PC-3 (cell line): ENCODE data around the gene TDRD5. TPM values are rescaled to one million over a fixed set of nuclear protein-coding genes. Genes with fewer than 3 reads are reported as not detected.

ENCODE experiments used
- ATAC-seq: fragments of 200-7000 bp; cut with Tn5 transposase; 2 replicates; pipeline ENCODE4 v1.9.1; 2020; ENCODE audit warnings: mild to moderate bottlenecking, moderate library complexity
- BruUV-seq: library from RNA; stranded (reverse); fragments of 400-500 nt; replicated peaks from 2 replicates; lab custom pipeline; 2021; lab: Mats Ljungman, UMichigan
- CTCF ChIA-PET: fragments of 300-600 bp; sonication (Branson Sonifier 250); formaldehyde crosslinking; loops from one replicate; lab custom pipeline; 2022; ENCODE audit warnings: antibody characterized with exemption; lab: Charles Lee
- POLR2A ChIA-PET: fragments of 300-600 bp; sonication (Branson Sonifier 250); formaldehyde crosslinking; loops from one replicate; lab custom pipeline; 2022; ENCODE audit warnings: antibody characterized with exemption; ENCODE audit not compliant: unreplicated experiment; lab: Charles Lee
- DNase-seq: peaks from one replicate; pipeline ENCODE4 v3.0.0-alpha.2; 2015
- H2AFZ ChIP-seq: fragments of 300-600 bp; sonication (generic); 2 replicates; pipeline ENCODE4 v1.6.0; 2016; ENCODE audit warnings: antibody characterized with exemption, low read length
- H3F3A ChIP-seq: fragments of 300-600 bp; sonication (generic); one replicate; pipeline ENCODE4 v1.6.0; 2017; ENCODE audit warnings: antibody characterized with exemption, low read length, control low read depth, mild to moderate bottlenecking; ENCODE audit not compliant: unreplicated experiment
- H3K27ac ChIP-seq: fragments of 300-600 bp; sonication (generic); 2 replicates; pipeline ENCODE4 v1.5.1; 2016; ENCODE audit warnings: mild to moderate bottlenecking, low read length
- H3K27me3 ChIP-seq: fragments of 300-600 bp; sonication (generic); 2 replicates; pipeline ENCODE4 v1.6.1; 2016; ENCODE audit warnings: low read length, mixed read lengths
- H3K36me3 ChIP-seq: fragments of 300-600 bp; sonication (generic); 2 replicates; pipeline ENCODE4 v1.6.1; 2016; ENCODE audit warnings: low read depth, mixed run types, low read length, mixed read lengths
- H3K4me1 ChIP-seq: fragments of 300-600 bp; sonication (generic); 2 replicates; pipeline ENCODE4 v1.5.1; 2016; ENCODE audit warnings: low read length; ENCODE audit not compliant: insufficient read depth
- H3K4me2 ChIP-seq: fragments of 300-600 bp; sonication (generic); 2 replicates; pipeline ENCODE4 v1.6.0; 2016; ENCODE audit warnings: low read length
- H3K4me3 ChIP-seq: fragments of 300-600 bp; sonication (generic); 2 replicates; pipeline ENCODE4 v1.5.1; 2016; ENCODE audit warnings: mild to moderate bottlenecking, low read length, mixed read lengths
- H3K79me2 ChIP-seq: fragments of 300-600 bp; sonication (generic); 2 replicates; pipeline ENCODE4 v1.6.1; 2017; ENCODE audit warnings: low read length, mixed read lengths
- H3K9ac ChIP-seq: fragments of 300-600 bp; sonication (generic); 2 replicates; pipeline ENCODE4 v1.6.0; 2016; ENCODE audit warnings: mild to moderate bottlenecking, low read length
- H3K9me2 ChIP-seq: fragments of 300-600 bp; sonication (generic); replicated peaks from 2 replicates; pipeline ENCODE4 v1.6.1; 2016; ENCODE audit warnings: mixed run types, low read length, mixed read lengths
- H3K9me3 ChIP-seq: fragments of 300-600 bp; sonication (generic); 2 replicates; pipeline ENCODE4 v1.6.1; 2016; ENCODE audit warnings: low read length, mixed read lengths
- H4K20me1 ChIP-seq: fragments of 300-600 bp; sonication (generic); 2 replicates; pipeline ENCODE4 v1.6.1; 2016; ENCODE audit warnings: low read length, mixed read lengths
- CTCF ChIP-seq: fragments of 300-600 bp; sonication (generic); conservative IDR thresholded peaks from 2 replicates; pipeline ENCODE4 v1.5.1; 2017; ENCODE audit warnings: antibody characterized with exemption, low read depth, mild to moderate bottlenecking, low read length
- EZH2 ChIP-seq: fragments of 300-600 bp; sonication (generic); IDR thresholded peaks from one replicate; pipeline ENCODE4 v1.6.1; 2017; ENCODE audit warnings: antibody characterized with exemption, mild to moderate bottlenecking, low read length; ENCODE audit not compliant: unreplicated experiment
- EZH2phosphoT487 ChIP-seq: fragments of 300-600 bp; sonication (generic); IDR thresholded peaks from 2 replicates; pipeline ENCODE4 v1.6.1; 2018; ENCODE audit warnings: mild to moderate bottlenecking, antibody characterized with exemption, low read length, borderline replicate concordance
- intact Hi-C: fragments of 100-400 bp; cut with micrococcal nuclease; formaldehyde crosslinking; loops from 2 replicates; pipeline ENCODE4 v1.9.0; 2023
- total RNA-seq: library from RNA; depleted of rRNA; stranded (reverse); fragments of >200 nt; gene quantifications from 2 replicates; pipeline ENCODE4 v1.2.3, GENCODE V29; 2014

The TDRD5 gene
- total RNA-seq, 1 experiment from 2014 or later = not detected

GRCh38 chr1:179612361-179612760 lies 20.7 kb downstream of the TDRD5 start:
- H3K4me2 ChIP-seq = no peak overlapping the region
- H3K36me3 ChIP-seq = no peaks in the 10 kb centered on the region
- no peaks in the 10 kb centered on the region for H3K9me2 ChIP-seq
- H3K9me3 ChIP-seq = no peaks in the 10 kb centered on the region
- ChIA-PET CTCF (interaction anchor here (0.6 kb wide), 1 partner anchor 203 kb away, joined by 3 read pairs; no protein-coding TSS in a partner anchor), POLR2A (no interaction called here)
- no peak overlapping the region for H3K9ac ChIP-seq
- H3F3A ChIP-seq = no peaks in the 10 kb centered on the region
- TF ChIP-seq EZH2 (no peak), CTCF (no peak), EZH2phosphoT487 (no peak)
- intact Hi-C loops = no loop called here
- no peaks in the 10 kb centered on the region for H3K79me2 ChIP-seq
- ATAC-seq (no peak), DNase-seq (no peak)
- no peaks in the 10 kb centered on the region for H3K4me1 ChIP-seq
- H4K20me1 ChIP-seq = no peaks in the 10 kb centered on the region
- H3K27me3 ChIP-seq = peaks cover 16% of the 10 kb centered on the region
- H3K27ac ChIP-seq = no peak overlapping the region
- H3K4me3 ChIP-seq = no peak overlapping the region
- no peak overlapping the region for H2AFZ ChIP-seq
- no TSS peak for BruUV-seq

- H3K9ac ChIP-seq = no peak overlapping the region
- H4K20me1 ChIP-seq = no peaks in the 10 kb centered on the region
- H3K9me3 ChIP-seq = no peaks in the 10 kb centered on the region
- no peak overlapping the region for H3K4me2 ChIP-seq
- no peaks in the 10 kb centered on the region for H3K4me1 ChIP-seq
- no peaks in the 10 kb centered on the region for H3K9me2 ChIP-seq
- H3K79me2 ChIP-seq = no peaks in the 10 kb centered on the region
- H3K36me3 ChIP-seq = no peaks in the 10 kb centered on the region
- no TSS peak for BruUV-seq
- TF ChIP-seq EZH2 = no peak
- TF ChIP-seq CTCF = no peak
- no peak for TF ChIP-seq EZH2phosphoT487
- DNase-seq (no peak), ATAC-seq (no peak)
- no peak overlapping the region for H2AFZ ChIP-seq
- no peaks in the 10 kb centered on the region for H3F3A ChIP-seq
- POLR2A ChIA-PET = no interaction called here
- H3K4me3 ChIP-seq = no peak overlapping the region
- H3K27me3 ChIP-seq = peaks cover 26% of the 10 kb centered on the region
- CTCF ChIA-PET = no interaction called here
- no peak overlapping the region for H3K27ac ChIP-seq
- intact Hi-C loops = no loop called here
Measured at GRCh38 chr1:179630719-179631118, 39.1 kb downstream of the TDRD5 start.

GRCh38 chr1:179632868-179633267 lies 41.2 kb downstream of the TDRD5 start:
- CTCF ChIA-PET = no interaction called here

More at GRCh38 chr1:179632868-179633267, 41.2 kb downstream of the TDRD5 start:
- intact Hi-C loops = no loop called here
- H3K36me3 ChIP-seq = no peaks in the 10 kb centered on the region
- H3K4me1 ChIP-seq = no peaks in the 10 kb centered on the region
- peaks cover 26% of the 10 kb centered on the region for H3K27me3 ChIP-seq
- DNase-seq (no peak), ATAC-seq (no peak)
- H3K4me2 ChIP-seq = no peak overlapping the region
- no peaks in the 10 kb centered on the region for H3F3A ChIP-seq
- no peak overlapping the region for H3K9ac ChIP-seq
- H3K9me2 ChIP-seq = no peaks in the 10 kb centered on the region
- no peaks in the 10 kb centered on the region for H3K79me2 ChIP-seq
- no peak overlapping the region for H2AFZ ChIP-seq
- POLR2A ChIA-PET = no interaction called here
- no peak overlapping the region for H3K4me3 ChIP-seq
- no peak for TF ChIP-seq CTCF
- no peaks in the 10 kb centered on the region for H4K20me1 ChIP-seq
- no peaks in the 10 kb centered on the region for H3K9me3 ChIP-seq
- H3K27ac ChIP-seq = no peak overlapping the region
- no TSS peak for BruUV-seq
